OCI-M2 (cell line): ENCODE data around the gene FAHD2B.
"Not testable (repeated sequence)": the region's sequence is repeated elsewhere in the genome, so short reads cannot be mapped to it uniquely, and the experiment has no call there.

Experiments used
- DNase-seq: peaks from one replicate; lab custom pipeline; 2025; ENCODE audit not compliant: unreplicated experiment; lab: John Stamatoyannopoulos, UW

Gene FAHD2B, protein sequence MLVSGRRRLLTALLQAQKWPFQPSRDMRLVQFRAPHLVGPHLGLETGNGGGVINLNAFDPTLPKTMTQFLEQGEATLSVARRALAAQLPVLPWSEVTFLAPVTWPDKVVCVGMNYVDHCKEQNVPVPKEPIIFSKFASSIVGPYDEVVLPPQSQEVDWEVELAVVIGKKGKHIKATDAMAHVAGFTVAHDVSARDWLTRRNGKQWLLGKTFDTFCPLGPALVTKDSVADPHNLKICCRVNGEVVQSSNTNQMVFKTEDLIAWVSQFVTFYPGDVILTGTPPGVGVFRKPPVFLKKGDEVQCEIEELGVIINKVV

DNA sequence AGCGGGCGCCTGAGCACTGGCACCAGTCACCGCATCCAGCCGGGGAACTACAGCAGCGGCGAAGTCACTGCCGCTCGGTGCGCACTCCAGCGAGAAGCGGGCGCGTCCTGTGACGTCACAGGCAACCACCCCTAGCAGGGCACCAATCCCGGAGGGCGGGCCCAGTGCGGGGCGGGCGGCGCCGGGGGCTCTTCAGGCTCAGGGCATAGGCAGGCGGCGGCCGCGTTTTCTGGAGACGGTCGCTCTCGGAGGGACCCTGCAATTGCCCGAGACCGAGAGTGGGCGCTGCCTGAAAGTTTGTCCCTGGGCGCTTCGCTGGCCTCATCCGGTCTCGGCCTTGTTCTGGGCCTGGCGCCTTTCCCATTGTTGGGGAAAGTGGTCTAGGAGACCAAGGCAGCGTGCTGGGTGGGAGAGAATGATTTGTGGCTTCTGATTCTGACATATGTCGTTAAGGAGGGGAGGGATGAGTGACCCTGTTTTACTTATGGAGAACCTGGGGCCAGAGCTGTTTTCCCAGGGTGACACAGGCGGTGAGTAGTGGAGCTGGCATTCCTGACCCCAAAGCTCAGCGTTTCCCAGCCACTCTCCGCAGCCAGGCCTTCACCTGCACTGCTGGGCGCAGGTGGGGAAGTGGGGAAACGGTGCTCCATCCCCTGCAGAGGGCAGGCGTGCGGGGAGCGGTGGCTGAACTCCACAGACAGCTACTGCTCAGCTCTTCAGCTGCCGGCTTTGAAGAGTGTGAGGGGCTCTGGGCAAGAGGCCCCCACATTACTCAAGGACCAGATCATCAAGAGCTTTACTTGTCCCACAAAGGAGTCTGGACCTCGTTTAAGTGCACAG is at the start of gene FAHD2B:
TSS of gene FAHD2B (minus strand) at position 111 of the 840 bp plus-strand sequence. CDS start 3,176 bp downstream, outside the sequence.
- DNase-seq: not testable (repeated sequence)

DNA sequence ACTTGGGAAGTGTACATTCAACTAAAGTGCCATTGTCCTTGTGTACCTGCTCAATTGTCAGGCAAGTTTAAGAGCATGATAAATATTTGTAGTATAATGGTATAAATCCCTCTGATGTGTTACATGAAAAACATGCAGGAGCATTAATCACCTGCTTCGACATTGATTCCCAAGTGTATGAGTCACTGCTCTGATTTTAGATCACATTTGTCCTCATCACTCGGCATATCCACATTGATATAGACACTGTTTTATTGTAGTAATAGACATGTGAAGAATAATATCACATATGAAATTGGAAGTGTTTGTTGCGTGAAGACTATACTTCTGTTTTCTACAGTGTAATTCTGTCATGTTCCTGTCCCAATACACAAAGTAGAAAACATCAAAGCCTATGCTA is 49.3 kb upstream of the FAHD2B start:
- DNase-seq: not testable (repeated sequence)

DNA sequence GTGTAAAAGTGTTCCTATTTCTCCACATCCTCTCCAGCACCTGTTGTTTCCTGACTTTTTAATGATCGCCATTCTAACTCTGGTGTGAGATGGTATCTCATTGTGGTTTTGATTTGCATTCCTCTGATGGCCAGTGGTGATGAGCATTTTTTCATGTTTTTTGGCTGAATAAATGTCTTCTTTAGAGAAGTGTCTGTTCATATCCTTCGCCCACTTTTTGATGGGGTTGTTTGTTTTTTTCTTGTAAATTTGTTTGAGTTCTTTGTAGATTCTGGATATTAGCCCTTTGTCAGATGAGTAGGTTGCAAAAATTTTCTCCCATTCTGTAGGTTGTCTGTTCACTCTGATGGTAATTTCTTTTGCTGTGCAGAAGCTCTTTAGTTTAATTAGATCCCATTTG is 34.4 kb upstream of the FAHD2B start:
- DNase-seq: not testable (repeated sequence)

DNA sequence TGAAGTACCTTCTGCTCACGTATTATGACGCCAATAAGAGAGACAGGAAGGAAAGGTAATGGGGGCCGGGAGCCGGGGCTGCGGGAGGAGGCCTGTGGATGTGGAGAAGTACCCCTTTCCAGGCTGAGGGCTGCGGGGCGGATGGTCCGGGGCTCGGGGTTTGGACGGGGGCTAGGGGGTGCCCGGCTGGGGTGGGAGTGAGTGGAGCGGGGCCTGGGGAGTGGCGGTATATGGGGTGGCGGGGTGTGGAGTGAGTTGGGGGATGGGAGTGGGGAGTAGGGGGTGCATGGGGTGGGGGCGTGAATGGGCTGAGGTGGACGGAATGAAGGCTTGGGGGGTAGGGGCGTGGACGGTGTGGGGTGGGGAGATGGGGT is 19.2 kb upstream of the FAHD2B start:
- DNase-seq: not testable (repeated sequence)

DNA sequence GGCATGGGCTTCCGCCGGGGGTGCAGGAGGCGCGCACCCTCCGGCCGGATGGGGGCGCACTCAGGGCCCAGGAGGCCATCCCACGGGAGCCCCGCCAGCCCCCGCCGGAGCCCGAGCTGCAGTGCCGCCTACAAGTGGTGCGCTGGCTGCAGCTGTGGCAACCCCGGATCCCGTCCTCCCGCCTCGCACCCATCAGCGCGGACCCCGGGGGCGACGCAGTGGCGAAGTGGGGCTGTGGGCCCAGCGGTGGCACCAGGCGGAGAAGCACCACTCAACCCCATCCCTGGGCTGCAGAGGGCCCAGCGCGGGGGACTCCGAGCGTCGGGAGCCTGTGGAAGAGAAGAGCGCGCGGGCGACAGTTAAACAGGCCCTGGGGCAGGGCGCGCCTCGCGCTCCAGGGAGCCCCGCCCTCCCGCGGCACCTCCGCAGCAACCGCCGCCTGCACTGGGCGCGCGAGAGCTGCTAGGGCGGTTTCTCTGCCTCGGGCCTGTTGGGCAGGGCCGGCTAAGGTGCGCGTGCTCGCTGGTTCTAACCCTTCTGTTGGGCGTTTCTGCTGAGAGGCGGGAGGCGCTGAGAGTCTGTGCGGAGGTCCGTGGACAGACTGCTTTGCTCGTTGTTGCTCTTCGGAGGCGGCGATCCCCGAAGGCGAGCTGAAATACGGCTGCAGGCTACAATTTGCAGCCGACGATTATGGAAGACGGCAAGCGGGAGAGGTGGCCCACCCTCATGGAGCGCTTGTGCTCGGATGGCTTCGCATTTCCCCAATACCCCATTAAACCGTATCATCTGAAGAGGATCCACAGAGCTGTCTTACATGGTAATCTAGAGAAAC is 18.6 kb upstream of the FAHD2B start, which contains the start of gene ANKRD36:
TSS of gene ANKRD36 (plus strand) at position 104 of the 832 bp plus-strand sequence. CDS start at position 691, 587 bp downstream.
- not testable (repeated sequence) for DNase-seq

DNA sequence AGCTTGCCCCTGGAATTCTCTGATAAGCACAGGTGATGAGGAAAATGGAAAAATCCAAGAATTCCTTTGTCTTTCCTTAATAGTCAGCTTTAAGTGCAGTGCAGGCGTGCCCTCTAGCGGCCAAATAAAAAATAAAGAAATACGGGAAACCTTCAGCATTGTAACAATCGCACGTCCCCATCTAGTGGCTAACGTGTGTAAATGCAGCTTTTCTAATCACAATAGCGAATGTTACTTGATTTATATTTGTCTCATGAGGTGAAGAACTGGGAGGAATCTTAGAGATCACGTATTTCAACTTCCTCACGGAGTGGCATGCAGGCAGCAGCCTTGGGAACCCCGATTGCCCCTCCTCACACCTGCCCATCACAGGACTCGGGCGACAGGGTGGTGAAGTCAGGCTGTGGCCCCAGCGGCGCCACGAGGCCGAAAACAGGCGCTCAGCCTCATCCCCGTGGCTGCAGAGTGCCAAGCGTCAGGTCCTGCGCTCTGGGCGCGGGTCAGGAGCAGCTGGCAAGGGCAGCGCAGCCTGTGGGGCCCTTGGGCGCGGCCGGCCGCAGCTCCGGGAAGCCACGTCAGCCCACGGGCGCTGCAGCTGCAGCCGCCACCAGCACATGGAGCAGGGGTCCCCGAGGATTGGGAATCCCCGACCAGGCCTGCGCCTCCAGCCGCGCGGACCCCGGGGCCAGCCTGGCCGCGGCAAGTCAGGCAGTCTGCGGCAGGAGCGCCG is 17.8 kb upstream of the FAHD2B start:
- DNase-seq: not testable (repeated sequence)

DNA sequence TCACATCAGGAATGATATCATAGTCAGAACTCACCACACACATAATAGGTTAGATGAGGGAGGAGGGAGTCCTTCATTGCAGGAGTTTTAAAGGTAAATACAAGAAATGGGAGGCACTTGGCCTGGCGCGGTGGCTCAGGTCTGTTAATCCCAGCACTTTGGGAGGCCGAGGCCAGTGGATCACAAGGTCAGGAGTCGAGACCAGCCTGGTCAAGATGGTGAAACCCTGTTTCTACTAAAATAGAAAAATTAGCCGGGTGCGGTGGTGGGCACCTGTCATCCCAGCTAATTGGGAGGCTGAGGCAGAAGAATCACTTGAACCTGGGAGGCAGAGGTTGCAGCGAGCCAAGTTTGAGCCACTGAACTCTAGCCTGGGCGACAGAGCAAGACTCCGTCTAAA is 16.6 kb upstream of the FAHD2B start:
- DNase-seq: not testable (repeated sequence)

DNA sequence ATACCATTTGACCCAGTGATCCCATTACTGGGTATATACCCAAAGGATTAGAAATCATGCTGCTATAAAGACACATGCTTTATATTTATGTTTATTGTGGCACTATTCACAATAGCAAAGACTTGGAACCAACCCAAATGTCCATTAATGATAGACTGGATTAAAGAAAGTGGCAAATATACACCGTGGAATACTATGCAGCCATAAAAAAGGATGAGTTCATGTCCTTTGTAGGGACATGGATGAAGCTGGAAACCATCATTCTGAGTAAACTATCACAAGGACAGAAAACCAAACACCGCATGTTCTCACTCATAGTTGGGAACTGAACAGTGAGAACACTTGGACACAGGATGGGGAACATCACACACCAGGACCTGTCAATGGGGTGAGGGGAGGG is 12.2 kb upstream of the FAHD2B start:
- not testable (repeated sequence) for DNase-seq

DNA sequence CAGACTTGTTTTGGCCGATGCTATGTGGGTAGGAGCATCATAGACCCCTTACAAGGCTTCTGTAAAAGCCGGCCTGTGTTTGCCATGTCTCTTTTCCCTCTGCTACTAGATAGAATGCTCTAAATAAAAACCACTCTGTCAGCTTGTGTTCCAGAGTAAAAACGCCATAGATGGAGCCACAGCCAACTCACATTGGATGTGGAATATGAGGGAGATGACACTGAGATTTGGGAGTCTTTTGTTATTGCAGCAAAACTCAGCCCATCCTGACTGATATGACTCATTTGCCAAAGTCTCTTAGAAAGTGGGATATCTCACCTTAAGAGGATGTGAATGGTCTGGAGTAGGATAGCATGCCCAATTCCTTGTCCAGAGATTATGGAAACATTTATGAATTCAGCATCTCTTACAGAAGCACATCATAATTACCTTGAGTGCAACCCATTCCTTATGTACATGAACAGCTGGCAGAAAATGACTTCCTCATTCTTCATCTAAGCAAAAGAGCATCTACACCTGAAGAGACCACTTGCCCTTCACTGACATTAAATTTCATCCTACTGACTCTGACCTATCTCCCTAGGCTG is 4.2 kb upstream of the FAHD2B start:
- not testable (repeated sequence) for DNase-seq

DNA sequence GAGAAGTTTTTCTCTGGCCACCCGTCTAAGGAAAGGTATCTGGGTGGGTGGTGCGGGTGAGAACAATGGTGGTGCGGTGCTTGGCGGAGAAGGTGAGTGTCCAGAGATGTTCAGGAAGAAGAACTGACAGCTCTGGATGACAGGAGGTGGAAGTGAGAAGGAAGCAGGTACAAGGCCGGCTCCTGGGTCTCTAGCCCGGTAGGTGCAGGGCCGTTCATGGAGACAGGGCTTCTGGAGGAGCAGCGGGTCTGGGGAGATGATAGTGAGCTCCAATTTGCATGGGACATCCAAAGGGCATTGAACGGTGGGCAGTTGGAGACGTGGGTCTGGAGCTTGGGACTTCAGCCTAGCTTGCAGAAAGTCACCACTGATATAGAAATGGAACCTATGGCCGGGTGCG is 979 bp upstream of the FAHD2B start:
- no peak for DNase-seq

DNA sequence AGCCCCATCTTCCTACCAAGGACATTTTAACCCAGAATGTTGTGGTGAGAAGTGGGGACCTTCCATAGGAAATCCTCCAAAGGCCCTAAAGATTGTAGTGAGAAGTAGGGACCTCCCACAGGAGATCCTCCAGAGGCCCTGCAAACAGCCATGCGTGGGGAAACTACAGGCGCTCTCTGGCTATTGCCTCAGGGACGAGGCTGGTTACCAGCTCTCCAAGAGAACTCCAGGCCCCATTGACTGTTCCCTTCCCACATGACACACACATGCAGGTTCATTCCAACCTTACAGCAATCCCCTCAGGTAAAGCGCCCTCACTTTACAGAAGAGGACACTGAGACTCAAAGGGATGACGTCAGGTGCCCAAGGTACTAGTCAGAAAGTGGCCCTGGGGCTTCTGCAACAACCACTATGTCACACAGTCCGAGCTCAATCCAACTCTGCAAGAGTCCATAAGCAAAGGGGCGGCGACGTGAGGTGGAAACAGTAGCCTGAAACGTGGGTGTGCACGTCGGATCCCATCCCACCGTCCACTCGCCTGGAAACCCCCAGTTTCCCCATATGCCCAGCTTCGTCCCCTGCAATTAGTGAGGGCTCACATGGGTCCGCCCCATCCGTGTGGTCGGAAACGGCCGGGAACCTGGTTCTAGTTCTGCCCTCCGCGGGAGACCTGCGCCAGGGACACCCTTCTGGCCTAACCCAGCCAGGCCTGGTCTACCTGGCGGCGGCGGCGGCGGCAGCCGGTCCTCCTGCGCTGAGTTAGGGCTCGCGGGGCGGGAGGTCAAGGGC is 505 bp downstream of the FAHD2B start:
- DNase-seq: not testable (repeated sequence)

DNA sequence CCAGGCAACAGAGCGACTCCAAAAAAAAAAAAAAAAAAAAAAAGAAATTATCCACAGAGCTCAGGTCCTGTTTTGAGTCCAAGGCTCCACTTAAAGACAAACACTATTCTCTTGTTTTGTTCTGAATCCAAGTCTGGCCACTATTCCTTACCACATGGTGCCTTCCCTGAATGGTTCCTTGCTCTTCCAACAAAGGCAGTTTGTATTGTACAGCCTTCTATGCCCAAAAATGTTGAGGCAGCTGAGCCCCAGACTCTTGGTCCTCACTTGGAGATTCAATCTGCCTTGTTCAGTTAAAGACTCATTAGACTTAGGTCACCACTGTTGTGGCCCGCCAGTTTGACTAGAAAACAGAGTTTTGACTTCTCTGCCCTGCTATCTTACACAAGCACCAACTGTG is 1.7 kb downstream of the FAHD2B start:
- not testable (repeated sequence) for DNase-seq

DNA sequence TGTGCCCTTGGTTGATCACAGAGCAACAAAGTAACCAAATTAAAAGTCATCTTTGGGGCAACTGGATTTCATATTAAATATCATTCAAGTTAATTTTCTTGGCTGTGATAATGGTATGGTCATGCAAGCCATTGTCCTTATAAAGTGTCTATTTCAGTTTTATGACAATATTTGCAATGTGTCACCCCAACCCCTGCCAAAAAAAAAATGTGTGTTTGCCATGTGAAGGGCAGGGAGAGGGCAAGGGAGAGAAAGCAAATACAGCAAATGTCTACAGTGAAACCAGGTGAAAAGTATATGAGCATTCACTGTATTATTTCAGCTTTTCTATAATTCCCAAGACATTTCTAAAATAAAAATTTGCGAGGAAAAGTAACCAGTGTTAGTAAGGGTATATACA is 6.0 kb downstream of the FAHD2B start:
- DNase-seq: not testable (repeated sequence)

DNA sequence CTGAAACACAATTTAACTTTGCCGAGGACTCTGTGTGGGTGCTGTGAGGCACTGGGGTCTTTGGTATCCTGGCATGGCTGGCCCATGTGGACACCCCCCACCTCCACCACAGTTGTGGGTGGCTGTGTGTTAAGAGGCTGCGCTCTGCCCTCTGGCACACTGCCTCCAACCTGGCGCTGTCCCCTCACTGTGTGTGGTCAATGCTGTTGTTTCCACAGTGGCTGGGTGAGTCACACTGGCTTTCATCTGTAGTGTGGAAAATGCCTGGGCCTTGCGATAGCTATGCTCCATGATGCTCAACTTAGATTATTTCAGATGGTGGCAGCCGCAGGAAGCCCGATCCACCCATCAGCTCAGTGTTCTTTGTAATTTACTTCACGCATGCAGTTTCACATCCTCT is 9.6 kb downstream of the FAHD2B start:
- not testable (repeated sequence) for DNase-seq

DNA sequence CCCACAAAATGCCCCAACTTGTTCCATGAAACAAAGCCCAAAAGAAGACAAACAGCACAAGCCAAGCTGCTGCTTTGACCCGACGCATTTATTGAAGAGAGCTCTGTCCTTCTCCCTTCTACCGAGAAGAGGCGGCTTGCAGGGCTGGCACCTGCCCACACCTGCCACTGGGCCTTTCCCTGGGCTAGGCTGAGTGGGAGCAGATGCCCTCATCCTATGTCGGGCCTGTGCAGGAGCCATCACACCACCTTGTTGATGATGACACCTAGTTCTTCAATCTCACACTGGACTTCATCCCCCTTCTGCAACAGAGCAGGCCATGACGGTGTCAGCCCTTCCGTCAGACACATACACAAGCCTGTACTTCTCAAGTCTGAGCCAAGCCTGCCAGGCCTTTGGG is 11.2 kb downstream of the FAHD2B start:
- DNase-seq: not testable (repeated sequence)

DNA sequence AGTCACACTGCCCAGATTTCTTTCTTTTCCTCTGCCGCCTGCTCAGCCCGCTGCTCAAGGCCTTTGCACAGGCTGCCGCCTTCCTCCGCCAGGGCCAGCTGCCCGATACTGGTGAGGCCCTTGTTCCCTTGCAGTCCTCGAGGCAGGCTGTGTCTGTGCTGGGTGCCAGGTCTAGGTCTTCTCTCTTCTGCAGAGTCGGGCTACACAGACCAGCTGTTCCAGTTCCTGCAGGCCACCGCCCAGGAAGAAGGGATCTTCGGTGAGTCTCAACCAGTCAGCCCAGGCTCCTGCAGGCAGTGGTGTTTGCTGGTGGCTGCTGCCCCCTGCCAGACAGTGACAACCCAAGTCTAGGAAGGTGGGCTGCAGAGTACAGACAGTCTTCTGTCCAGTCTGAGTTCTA is 12.5 kb downstream of the FAHD2B start:
- DNase-seq: not testable (repeated sequence)

DNA sequence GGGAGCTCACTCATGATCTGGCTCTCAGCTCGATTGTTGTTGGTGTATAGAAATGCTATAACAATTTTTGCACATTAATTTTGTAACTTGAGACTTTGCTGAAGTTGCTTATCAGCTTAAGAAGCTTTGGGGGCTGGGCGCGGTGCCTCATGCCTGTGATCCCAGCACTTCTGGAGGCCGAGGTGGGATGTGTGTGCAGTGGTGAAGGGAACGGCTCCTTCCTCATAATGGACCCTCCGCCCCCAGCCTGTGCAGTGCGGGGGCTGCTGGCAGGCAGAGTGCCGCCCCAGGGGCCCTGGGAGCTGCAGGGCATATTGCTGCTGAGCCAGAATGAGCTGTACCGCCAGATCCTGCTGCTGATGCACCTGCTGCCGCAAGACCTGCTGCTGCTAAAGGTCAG is 13.8 kb downstream of the FAHD2B start:
- DNase-seq: not testable (repeated sequence)

DNA sequence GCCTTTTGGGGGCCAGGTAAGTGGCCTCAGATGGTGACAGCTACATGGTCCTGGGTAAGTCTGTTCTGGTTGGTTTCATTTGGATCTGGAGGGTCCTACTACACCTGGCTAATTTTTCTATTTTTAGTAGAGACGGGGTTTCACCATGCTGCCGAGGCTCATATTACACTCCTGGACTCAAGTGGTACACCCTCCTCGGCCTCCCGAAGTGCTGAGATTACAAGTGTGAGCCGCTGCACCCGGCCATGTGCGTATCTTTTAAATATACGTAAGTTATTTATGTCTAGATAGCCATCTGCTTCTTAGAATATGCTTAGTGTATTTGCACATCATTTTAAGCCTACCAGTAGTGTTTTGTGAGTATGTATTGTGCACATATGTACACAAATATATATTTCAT is 17.5 kb downstream of the FAHD2B start:
- not testable (repeated sequence) for DNase-seq

DNA sequence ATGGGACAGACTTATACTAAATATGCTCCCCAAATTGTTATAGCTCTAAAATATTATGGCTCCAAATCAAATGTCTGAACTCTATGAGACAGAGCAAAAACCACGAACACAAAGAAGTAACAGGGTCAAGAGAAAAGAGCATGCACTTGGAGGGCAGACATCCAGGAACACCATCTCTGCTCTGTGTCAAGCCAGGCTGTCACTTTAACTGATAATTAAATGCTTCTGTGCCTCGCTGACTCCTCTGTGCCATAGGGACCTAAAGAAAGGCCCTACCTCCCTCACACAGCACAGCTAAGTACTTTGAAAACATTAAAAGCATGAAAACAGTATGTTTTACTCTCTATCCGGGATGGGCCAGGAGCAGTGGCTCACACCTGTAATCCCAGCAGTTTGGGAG is 23.8 kb downstream of the FAHD2B start:
- DNase-seq: not testable (repeated sequence)
